GM18499 (cell line): ENCODE results near the gene GAGE12D.
"Not testable (repeated sequence)": the region's sequence is repeated elsewhere in the genome, so short reads cannot be mapped to it uniquely, and the experiment has no call there.

ENCODE experiments used
- ATAC-seq: cut with Tn5 transposase; IDR thresholded peaks from one replicate; pipeline ENCODE4 v1.9.1; 2021; ENCODE audit warnings: moderate number of reproducible peaks; ENCODE audit not compliant: insufficient read depth, unreplicated experiment

The GAGE12D gene, protein sequence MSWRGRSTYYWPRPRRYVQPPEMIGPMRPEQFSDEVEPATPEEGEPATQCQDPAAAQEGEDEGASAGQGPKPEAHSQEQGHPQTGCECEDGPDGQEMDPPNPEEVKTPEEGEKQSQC

GRCh38 chrX:49541433-49541832 lies at the start of gene GAGE12D:
GAGE12D (plus strand) TSS chrX:49541733; CDS start chrX:49542888, 1,155 bp downstream.
- ATAC-seq: not testable (repeated sequence)

- not testable (repeated sequence) for ATAC-seq
These were observed 9.7 kb upstream of the GAGE12D start, which contains the start of gene GAGE12C for GRCh38 chrX:49531877-49532276. GAGE12C (plus strand) TSS chrX:49532177; CDS start chrX:49533332, 1,155 bp downstream.

DNA sequence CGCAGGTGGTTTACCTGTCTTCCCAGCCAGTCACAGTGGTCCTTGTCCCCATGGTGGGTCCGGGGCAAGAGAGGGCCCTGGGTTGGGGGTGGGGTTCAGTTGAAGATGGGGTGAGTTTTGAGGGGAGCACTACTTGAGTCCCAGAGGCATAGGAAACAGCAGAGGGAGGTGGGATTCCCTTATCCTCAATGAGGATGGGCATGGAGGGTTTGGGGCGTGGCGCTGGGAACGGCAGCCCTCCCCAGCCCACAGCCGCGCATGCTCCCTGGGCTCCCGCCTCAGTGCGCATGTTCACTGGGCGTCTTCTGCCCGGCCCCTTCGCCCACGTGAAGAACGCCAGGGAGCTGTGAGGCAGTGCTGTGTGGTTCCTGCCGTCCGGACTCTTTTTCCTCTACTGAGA lies 9.5 kb downstream of the GAGE12D start, which contains the start of gene GAGE12E:
TSS of gene GAGE12E (plus strand) at position 301 of the 400 bp plus-strand sequence. CDS start 1,155 bp downstream, outside the sequence.
- ATAC-seq: not testable (repeated sequence)

DNA sequence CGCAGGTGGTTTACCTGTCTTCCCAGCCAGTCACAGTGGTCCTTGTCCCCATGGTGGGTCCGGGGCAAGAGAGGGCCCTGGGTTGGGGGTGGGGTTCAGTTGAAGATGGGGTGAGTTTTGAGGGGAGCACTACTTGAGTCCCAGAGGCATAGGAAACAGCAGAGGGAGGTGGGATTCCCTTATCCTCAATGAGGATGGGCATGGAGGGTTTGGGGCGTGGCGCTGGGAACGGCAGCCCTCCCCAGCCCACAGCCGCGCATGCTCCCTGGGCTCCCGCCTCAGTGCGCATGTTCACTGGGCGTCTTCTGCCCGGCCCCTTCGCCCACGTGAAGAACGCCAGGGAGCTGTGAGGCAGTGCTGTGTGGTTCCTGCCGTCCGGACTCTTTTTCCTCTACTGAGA lies 19.0 kb downstream of the GAGE12D start, which contains the start of gene GAGE12F:
TSS of gene GAGE12F (plus strand) at position 301 of the 400 bp plus-strand sequence. CDS start 1,155 bp downstream, outside the sequence.
- not testable (repeated sequence) for ATAC-seq

- ATAC-seq: not testable (repeated sequence)
These were observed 27.2 kb downstream of the GAGE12D start for GRCh38 chrX:49568728-49569127.

GRCh38 chrX:49569152-49569551 lies 27.6 kb downstream of the GAGE12D start:
- not testable (repeated sequence) for ATAC-seq

DNA sequence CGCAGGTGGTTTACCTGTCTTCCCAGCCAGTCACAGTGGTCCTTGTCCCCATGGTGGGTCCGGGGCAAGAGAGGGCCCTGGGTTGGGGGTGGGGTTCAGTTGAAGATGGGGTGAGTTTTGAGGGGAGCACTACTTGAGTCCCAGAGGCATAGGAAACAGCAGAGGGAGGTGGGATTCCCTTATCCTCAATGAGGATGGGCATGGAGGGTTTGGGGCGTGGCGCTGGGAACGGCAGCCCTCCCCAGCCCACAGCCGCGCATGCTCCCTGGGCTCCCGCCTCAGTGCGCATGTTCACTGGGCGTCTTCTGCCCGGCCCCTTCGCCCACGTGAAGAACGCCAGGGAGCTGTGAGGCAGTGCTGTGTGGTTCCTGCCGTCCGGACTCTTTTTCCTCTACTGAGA lies 28.6 kb downstream of the GAGE12D start, which contains the start of gene GAGE12G:
TSS of gene GAGE12G (plus strand) at position 301 of the 400 bp plus-strand sequence. CDS start 1,155 bp downstream, outside the sequence.
- ATAC-seq: not testable (repeated sequence)

DNA sequence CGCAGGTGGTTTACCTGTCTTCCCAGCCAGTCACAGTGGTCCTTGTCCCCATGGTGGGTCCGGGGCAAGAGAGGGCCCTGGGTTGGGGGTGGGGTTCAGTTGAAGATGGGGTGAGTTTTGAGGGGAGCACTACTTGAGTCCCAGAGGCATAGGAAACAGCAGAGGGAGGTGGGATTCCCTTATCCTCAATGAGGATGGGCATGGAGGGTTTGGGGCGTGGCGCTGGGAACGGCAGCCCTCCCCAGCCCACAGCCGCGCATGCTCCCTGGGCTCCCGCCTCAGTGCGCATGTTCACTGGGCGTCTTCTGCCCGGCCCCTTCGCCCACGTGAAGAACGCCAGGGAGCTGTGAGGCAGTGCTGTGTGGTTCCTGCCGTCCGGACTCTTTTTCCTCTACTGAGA lies 38.1 kb downstream of the GAGE12D start, which contains the start of gene GAGE12H:
TSS of gene GAGE12H (plus strand) at position 301 of the 400 bp plus-strand sequence. CDS start 1,155 bp downstream, outside the sequence.
- not testable (repeated sequence) for ATAC-seq

- ATAC-seq: not testable (repeated sequence)
These were observed 47.7 kb downstream of the GAGE12D start, which contains the start of gene GAGE2A for GRCh38 chrX:49589196-49589595. GAGE2A (plus strand) TSS chrX:49589496; CDS start chrX:49590651, 1,155 bp downstream.

- not testable (repeated sequence) for ATAC-seq
These were observed 48.4 kb downstream of the GAGE12D start for GRCh38 chrX:49589769-49590478.

GRCh38 chrX:49590488-49590887 lies 49.0 kb downstream of the GAGE12D start:
- not testable (repeated sequence) for ATAC-seq
